Body of pancreas (tissue), 4 donors: ENCODE results near the gene ADH1B.

Source experiments
- POLR2A ChIP-seq, 3 donors: fragments of 450-650 bp; IDR thresholded peaks; one replicate each; pipeline ENCODE4 v1.6.1; 2016; ENCODE audit warnings: antibody characterized with exemption in 3 of 3, mild to moderate bottlenecking in 2 of 3
- TF ChIP-seq, protein P1 (sequence below), 7 experiments: fragments of 450-650 bp in 4 of 7; fragments of 200-600 bp in 3 of 7; sonication (generic) in 3 of 7; IDR thresholded peaks; one replicate each; pipeline ENCODE4 v1.5.1; 2016 to 2019; ENCODE audit warnings: antibody characterized with exemption in 7 of 7

DNA sequence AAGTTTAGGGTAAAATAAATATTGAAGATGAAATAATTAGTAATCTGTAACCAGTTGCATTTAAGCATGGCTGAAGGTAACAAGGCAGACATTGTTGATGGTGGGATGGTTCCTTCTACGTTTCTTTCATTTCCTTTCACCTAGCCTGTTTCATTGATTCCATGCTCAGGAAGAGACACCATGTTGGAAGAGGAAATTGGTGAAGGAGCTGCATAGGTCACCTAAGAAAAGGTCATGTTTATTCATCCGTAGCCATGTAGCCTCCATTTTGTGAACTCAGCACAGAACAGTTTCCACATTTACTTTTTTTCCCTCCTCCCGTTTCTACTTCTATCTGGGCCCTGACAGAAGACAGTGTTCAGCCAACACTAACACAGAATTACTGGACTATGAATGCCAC is 3.8 kb downstream of the ADH1B start:
- TF ChIP-seq, protein P1, sequence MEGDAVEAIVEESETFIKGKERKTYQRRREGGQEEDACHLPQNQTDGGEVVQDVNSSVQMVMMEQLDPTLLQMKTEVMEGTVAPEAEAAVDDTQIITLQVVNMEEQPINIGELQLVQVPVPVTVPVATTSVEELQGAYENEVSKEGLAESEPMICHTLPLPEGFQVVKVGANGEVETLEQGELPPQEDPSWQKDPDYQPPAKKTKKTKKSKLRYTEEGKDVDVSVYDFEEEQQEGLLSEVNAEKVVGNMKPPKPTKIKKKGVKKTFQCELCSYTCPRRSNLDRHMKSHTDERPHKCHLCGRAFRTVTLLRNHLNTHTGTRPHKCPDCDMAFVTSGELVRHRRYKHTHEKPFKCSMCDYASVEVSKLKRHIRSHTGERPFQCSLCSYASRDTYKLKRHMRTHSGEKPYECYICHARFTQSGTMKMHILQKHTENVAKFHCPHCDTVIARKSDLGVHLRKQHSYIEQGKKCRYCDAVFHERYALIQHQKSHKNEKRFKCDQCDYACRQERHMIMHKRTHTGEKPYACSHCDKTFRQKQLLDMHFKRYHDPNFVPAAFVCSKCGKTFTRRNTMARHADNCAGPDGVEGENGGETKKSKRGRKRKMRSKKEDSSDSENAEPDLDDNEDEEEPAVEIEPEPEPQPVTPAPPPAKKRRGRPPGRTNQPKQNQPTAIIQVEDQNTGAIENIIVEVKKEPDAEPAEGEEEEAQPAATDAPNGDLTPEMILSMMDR (IDR thresholded peaks at IDR 0.05) = no peak
- TF ChIP-seq POLR2A (IDR thresholded peaks at IDR 0.05) = no peak
